NCI-H82 treated with DMSO at 0.1 percent for 48 hours (cell line): ENCODE measurements around the gene TM4SF1.

Experiments
- DNase-seq: peaks from one replicate; lab custom pipeline; 2025; ENCODE audit not compliant: unreplicated experiment; lab: John Stamatoyannopoulos, UW

Gene TM4SF1, protein sequence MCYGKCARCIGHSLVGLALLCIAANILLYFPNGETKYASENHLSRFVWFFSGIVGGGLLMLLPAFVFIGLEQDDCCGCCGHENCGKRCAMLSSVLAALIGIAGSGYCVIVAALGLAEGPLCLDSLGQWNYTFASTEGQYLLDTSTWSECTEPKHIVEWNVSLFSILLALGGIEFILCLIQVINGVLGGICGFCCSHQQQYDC

DNA sequence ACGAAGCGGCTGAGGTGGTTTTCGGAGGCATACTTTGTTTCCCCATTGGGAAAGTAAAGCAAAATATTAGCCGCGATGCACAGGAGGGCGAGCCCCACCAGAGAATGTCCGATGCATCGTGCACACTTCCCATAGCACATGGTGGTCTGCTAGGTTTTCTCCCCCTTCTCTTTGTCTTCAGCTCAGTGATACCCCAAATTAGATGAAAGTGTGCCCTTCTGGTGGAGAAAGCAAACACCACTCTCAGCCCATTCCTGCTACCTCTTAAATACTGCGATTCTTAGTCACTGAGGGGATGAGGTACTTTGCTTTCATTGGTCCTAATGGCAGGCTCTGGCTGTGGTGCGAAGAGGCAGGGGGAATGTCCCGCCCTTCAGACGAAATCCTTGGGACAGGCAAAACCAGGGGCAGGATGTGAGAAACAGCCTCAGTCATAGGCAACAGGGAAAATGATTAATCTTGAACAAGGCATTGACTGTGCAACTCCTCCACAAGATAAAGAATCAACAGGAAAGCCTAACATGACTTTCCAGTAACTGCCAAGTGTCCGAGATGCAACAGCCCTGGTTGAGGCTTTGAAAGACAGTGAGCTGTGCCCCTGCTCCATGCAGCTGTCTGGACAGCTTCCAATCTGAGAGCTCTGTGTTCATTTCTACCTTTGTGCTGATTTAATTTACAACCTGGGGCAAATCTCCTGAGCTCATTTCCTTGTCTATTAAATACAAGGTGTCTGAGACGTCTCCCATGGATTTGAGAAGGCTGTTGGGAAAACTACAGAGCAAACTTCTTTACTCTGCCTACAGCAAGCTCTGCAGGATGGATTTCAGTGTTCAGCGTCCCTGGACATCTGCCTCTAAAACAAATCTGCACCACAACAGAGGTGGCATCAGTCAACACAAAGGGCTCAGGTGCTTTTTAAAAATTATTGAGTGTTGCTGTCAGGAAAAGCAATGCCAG is at the start of gene TM4SF1:
Gene TM4SF1, minus strand, starts transcription at position 242 of the 957 bp plus-strand sequence. Its CDS starts 102 bp downstream, at position 140.
- no peak for DNase-seq

GRCh38 chr3:149426325-149426724 is 48.9 kb upstream of the TM4SF1 start:
- no peak for DNase-seq

DNA sequence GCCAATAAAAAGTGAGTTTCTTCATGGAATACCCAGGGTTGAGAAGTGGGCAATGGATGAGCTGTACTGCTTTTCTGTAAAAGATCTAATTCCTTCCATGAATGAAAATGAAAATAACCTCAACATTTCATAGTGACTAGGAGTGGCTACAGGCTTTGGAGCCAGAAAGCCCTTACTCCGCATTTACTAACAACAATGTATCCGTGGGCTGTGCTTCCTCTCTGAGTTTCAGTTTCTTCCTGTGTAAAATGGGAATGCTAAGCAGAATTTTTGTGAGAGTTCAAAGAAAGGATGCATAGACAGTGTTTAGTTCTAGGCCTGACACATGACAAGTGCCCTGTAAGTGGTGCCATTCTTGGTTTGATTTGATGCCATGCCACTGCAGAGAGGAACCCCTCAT is 47.5 kb upstream of the TM4SF1 start:
- DNase-seq, result no peak

DNA sequence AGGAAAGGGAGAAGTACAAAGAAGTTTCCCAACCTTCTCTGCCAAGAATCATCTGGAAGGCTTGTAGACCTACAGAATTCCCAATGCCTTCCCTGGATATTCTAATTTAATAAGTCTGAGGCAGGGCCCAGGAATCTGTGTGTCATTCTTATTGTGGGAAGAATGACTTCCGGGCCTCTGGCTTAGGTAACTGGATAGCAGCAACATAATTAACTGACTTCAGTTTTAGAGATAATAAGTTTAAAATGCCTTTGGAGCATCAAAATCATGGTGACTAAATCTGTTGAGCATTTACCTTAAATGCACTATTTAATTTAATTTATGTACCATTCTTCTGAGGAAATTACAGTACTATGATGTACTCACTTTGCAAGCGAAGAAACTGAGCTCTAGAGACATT is 44.3 kb upstream of the TM4SF1 start:
- DNase-seq, result no peak

- DNase-seq, result no peak
These were observed 42.4 kb upstream of the TM4SF1 start for GRCh38 chr3:149419816-149420215.

DNA sequence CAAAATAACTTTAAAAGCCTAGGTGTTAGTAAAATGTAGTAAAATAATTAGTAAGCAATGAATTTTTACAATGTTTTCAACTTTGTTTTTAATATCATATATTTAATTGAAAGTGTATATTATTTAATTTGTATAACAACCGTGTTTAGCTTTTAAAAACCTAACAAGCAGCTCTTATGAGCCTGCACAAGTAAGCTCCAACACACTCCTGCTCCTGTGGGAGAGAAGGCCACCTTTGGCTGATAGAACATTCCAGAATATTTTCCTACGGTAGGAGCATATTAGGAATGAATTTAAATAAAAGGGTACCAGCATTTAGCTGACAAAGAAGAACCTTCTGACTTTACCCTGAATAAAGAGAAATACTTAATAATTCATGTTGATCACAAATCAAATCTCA is 40.3 kb upstream of the TM4SF1 start:
- no peak for DNase-seq

DNA sequence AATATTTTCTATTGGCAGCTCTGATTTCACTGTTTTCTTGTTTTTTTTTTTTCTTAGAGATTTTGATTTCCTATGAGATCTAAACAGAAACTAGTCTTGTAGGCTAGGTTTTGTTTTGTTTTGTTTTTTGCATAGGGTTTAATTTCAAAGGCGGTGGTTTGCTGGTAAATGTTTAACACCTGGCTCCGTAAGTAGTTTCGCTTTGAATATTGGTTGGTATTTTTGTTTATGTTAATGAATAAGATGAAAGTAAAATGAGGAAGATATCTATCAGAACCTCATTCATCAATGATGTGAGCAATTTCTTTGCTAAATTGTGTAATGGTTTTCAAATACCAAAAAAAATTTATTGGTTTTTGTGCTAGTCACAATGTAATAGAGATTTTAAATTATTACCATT is 39.7 kb upstream of the TM4SF1 start:
- DNase-seq, result no peak

- no peak for DNase-seq
These were observed 38.0 kb upstream of the TM4SF1 start for GRCh38 chr3:149415484-149415883.

DNA sequence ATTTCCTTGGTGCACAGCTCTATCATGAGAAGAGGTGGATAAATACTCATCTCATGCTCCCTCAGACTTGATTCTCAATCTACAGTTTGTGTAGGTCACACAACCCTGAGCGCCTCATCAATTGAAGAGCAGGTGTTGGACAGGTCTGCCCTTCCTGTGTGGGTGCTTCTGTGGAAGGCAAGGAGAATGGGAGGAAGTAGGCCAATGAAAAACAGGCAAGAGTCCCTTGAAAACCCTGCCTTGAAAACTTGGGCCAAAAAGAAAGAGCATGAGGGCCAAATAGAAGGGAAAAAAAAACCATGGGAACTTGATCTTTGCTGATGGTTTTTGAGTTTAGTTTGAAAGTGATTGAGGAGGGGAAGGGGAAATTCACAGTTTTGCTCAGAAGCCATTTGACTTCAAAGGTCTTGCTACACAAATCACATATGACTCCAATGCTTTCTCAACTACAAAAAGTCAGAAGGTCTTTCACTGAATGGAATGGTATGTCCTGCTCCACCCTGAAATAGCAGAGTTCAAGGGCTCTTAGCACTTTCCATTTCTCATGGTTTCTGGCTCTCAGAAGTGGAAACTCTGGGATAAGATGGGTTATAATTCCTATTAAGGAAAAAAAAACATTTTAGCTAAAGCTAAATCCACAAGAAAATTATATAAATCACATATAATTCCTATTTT is 37.2 kb upstream of the TM4SF1 start:
- DNase-seq, result no peak

DNA sequence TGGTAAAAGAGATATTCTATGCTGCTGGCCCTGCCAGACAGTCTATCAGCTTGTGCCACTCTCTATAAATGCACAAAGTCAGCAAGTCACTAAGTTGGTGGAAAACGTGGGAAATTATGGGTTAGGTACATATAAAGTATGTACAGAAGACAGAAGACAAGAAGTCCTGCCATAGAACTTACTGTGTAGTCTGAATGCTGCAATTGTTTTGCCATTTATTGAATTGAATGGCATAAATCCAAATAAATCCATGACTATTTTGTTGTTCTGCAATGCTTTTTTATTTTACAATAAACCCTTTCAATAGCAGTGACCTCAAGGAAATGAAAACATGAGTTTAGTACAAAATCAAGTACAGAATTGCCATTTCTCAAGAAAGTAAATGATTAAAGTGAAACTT is 34.1 kb upstream of the TM4SF1 start:
- DNase-seq, result no peak

GRCh38 chr3:149409351-149409750 is 31.9 kb upstream of the TM4SF1 start:
- no peak for DNase-seq

GRCh38 chr3:149407898-149408297 is 30.4 kb upstream of the TM4SF1 start:
- no peak for DNase-seq

GRCh38 chr3:149406244-149406752 is 28.8 kb upstream of the TM4SF1 start:
- DNase-seq, result no peak

DNA sequence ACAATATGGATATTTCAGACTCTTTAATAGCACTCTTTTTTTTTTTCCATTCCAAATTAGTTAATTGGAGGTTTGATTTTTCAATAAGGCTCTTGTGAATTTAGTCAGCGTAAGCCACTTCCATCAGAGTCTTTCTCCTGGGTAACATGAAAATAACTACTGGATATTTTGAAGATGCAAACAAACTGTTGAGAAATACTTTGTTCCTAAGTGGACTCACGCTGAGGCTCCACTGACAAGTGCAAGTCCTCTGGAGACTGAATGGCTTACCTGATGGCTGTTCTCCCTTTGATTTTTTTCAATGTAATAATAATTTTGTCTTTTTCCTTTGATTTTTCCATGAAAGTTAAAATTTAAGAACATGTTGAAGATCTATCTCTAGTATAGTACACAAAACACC is 26.0 kb upstream of the TM4SF1 start:
- no peak for DNase-seq

GRCh38 chr3:149402481-149402880 is 25.0 kb upstream of the TM4SF1 start:
- DNase-seq, result no peak

DNA sequence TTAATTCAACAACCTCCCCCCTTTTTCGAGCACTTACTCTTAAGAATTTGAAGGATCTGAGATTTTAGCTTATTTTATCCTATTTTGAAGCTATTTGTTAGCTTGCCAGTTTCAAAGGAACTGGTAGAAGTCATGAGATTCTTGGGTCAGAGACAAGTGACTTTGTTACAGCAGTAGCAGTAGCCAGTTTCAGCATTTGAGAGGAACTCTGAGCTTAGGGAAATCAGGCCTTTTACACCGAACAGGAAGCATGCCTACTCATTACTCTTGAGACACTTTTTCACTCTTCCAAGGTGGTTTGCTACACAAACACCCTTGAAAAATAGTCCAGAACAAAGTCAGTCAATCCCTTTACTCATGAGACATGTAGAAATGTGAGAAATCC is 24.5 kb upstream of the TM4SF1 start:
- DNase-seq, result no peak

GRCh38 chr3:149401212-149401925 is 23.9 kb upstream of the TM4SF1 start:
- DNase-seq, result no peak

DNA sequence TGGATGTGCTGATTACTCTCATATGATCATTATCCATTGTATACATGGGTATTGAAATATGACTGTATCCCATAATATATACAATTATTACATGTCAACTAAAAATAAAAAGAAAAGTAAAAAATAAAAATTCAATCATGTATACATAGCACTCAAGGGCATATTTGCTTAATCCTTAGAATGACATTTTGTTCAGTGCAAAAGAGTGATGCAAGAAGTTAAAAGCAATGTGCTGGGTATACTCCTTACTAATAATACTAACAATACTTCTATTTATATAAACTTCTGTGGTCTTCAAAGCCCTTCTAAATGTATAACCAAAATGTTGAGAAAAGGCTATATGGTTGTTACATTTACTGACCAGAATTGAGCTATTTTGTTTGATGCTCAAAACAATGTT is 23.2 kb upstream of the TM4SF1 start:
- no peak for DNase-seq

DNA sequence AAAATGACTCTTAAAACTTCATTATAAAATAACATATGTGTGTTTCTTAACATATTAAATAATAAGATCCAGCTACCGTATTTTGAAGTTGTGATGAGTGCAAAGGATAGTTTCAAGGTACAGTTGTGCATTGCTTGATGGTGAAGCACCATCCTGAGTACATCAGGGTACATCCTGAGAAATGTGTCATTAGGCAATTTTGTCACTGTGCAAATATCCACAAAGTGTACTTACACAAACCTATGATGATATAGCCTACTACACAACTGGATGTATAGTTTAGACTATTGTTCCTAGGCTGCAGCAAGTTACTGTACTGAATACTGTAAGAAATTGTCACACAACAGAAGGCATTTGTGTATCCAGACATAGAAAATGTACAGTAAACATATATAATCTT is 20.8 kb upstream of the TM4SF1 start:
- no peak for DNase-seq

GRCh38 chr3:149397528-149397927 is 20.1 kb upstream of the TM4SF1 start:
- no peak for DNase-seq

DNA sequence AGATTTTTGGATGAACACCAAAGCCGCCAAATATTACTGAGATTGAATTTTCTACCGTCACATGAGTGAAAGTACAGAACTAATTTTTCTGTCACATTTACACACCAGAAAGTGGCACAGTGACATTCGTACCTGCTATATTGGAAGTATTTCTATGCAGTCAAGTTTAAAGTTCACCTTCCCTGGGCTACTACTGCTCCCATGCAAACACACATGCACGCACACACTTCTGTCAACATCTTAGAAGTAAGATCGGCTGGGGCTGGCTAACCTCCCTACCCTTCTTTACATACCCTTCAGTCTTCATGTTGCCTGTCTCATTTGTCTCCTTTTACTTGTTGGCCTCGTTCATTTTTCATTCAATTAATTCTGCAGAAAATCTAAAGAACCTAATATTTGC is 19.0 kb upstream of the TM4SF1 start:
- no peak for DNase-seq
